ENCODE measurements around the gene HEXD. TPM values are rescaled to one million over a fixed set of nuclear protein-coding genes. Genes with fewer than 3 reads are reported as not detected.

The HEXD gene
- total and polyA plus RNA-seq, 2 of the 8 experiments (the other 6 are each of a cell fraction or from before 2014, with no cell fraction given), result 20.6 to 21.8 TPM

- ChIA-PET CTCF (ENCODE audit: partially characterized antibody) (interaction anchor here (1.4 to 1.7 kb wide), 4 partner anchors 11 to 34 kb away, joined by 3 read pairs; no protein-coding TSS in a partner anchor), POLR2A (ENCODE audit: partially characterized antibody) (no interaction called here)
- peaks cover 0 to 1% of the 10 kb centered on the region in 2 experiments for H4K20me1 ChIP-seq (replicated peaks in 1 of 2; ENCODE audit: control insufficient read depth in 1 of 2, insufficient read depth in 2 of 2, low read length in 2 of 2)
- no peak overlapping the region for H2BK15ac ChIP-seq (ENCODE audit: low read length)
- H2BK12ac ChIP-seq (ENCODE audit: low read depth, low read length), result no peak overlapping the region
- DNase-seq (ENCODE audit: low read depth in 1 of 2, low spot score in 2 of 2) (no peak), FAIRE-seq (no peak)
- no peak overlapping the region for H3K9ac ChIP-seq (replicated peaks in 1 of 4; ENCODE audit: extremely low read depth in 1 of 4, low read depth in 3 of 4, low read length in 3 of 4)
- H3K4me1 ChIP-seq (replicated peaks in 1 of 4; ENCODE audit: control insufficient read depth in 3 of 4, insufficient read depth in 4 of 4, low read length in 3 of 4), result peaks cover 0 to 8% (median 5%) of the 10 kb centered on the region in 4 experiments; a peak in 5 of 7 replicates
- no peaks in the 10 kb centered on the region for H3K79me1 ChIP-seq (ENCODE audit: low read depth, low read length)
- H3K27ac ChIP-seq (ENCODE audit: low read depth, low read length), result no peak overlapping the region
- H2BK120ac ChIP-seq (replicated peaks; ENCODE audit: low read depth, low read length), result no peak overlapping the region
- H3K4me2 ChIP-seq (ENCODE audit: insufficient read depth in 1 of 2, low read depth in 2 of 2, low read length in 2 of 2), result no peak overlapping the region
- H3K14ac ChIP-seq (ENCODE audit: insufficient read length), result no peak overlapping the region
- H3K79me2 ChIP-seq (ENCODE audit: control insufficient read depth in 1 of 2, insufficient read depth in 2 of 2, low read length in 2 of 2), result no peaks in the 10 kb centered on the region
- H4K8ac ChIP-seq (ENCODE audit: extremely low read depth, insufficient read depth, low read length), result no peak overlapping the region; the same call in 1 of the 2 replicates
- no peak overlapping the region for H3K18ac ChIP-seq (ENCODE audit: extremely low read depth, low read length)
- H3K36me3 ChIP-seq (ENCODE audit: control insufficient read depth in 2 of 4, insufficient read depth in 4 of 4, low read length in 3 of 4), result 0 out of 8 replicates have a peak, but pooled peaks cover 0 to 2% (median 0%) of the 10 kb centered on the region in 4 experiments
- H3K4me3 ChIP-seq (ENCODE audit: extremely low read depth in 1 of 4, insufficient read depth in 2 of 4, low read depth in 3 of 4, low read length in 4 of 4), result no peak overlapping the region
- no peak overlapping the region for H4K91ac ChIP-seq (replicated peaks; ENCODE audit: insufficient read length, low read length)
- H3K56ac ChIP-seq (replicated peaks; ENCODE audit: insufficient read length, low read depth, low read length), result no peak overlapping the region
- H2BK20ac ChIP-seq (ENCODE audit: low read length), result no peak overlapping the region
- H3K27me3 ChIP-seq (replicated peaks in 1 of 4; ENCODE audit: control insufficient read depth in 3 of 4, extremely low read depth in 1 of 4, insufficient read depth in 3 of 4, low read length in 3 of 4), result no peaks in the 10 kb centered on the region
- H3K4ac ChIP-seq (replicated peaks; ENCODE audit: insufficient read length, low read depth, low read length), result no peak overlapping the region
- no peak overlapping the region for H4K5ac ChIP-seq (ENCODE audit: insufficient read length, low read depth, low read length)
- H2AFZ ChIP-seq (ENCODE audit: low read length), result no peak overlapping the region
- H3K9me3 ChIP-seq (ENCODE audit: insufficient read depth in 2 of 2, low read depth in 1 of 2, low read length in 1 of 2), result no peaks in the 10 kb centered on the region
- H2BK5ac ChIP-seq (ENCODE audit: low read depth, low read length), result no peak overlapping the region
- no peak overlapping the region for H2AK5ac ChIP-seq (ENCODE audit: low read depth, low read length)
- WGBS, 2 experiments (ENCODE audit: extremely low coverage in 1 of 2, insufficient coverage in 1 of 2, insufficient read length in 1 of 2, insufficient replicate concordance in 2 of 2, low coverage in 1 of 2, low lambda C conversion rate in 2 of 2, missing lambda C conversion rate in 1 of 2), result 93% methylated on average over 10 of the region's 10 CpGs; no CpG with 5 or more reads in 1 of the 2 experiments
- no peaks in the 10 kb centered on the region for H3K23me2 ChIP-seq (ENCODE audit: low read depth, low read length)
- no peak overlapping the region for H3K23ac ChIP-seq (ENCODE audit: insufficient read length)
- no peak for TF ChIP-seq EZH2 (IDR thresholded peaks at IDR 0.05; ENCODE audit: low read depth, low read length, severe bottlenecking)
- no peak for TF ChIP-seq TBP (IDR thresholded peaks at IDR 0.05; ENCODE audit: low read depth, low read length)
- TF ChIP-seq NRF1 (IDR thresholded peaks at IDR 0.05; ENCODE audit: low read depth, low read length), result no peak
- TF ChIP-seq CHD2 (IDR thresholded peaks at IDR 0.05; ENCODE audit: low read length), result no peak
- TF ChIP-seq POLR2A (IDR thresholded peaks at IDR 0.05; ENCODE audit: control extremely low read depth in 1 of 2, low read depth in 2 of 2, low read length in 2 of 2), result no peak
- TF ChIP-seq SRF (IDR thresholded peaks at IDR 0.05; ENCODE audit: low read depth, low read length), result no peak
- TF ChIP-seq RBBP5 (IDR thresholded peaks at IDR 0.05; ENCODE audit: borderline replicate concordance, low read depth, low read length), result no peak
- no peak for TF ChIP-seq NANOG (IDR thresholded peaks at IDR 0.05; ENCODE audit: insufficient read depth, low read depth, low read length, poor library complexity, severe bottlenecking)
- no peak for TF ChIP-seq TCF12 (IDR thresholded peaks at IDR 0.05; ENCODE audit: low read depth, low read length)
- no peak for TF ChIP-seq SUZ12 (IDR thresholded peaks at IDR 0.05; ENCODE audit: low read length)
- no peak for TF ChIP-seq POLR2AphosphoS5 (IDR thresholded peaks at IDR 0.05; ENCODE audit: low read depth, low read length)
- TF ChIP-seq SIRT6 (IDR thresholded peaks at IDR 0.05; ENCODE audit: low read length), result no peak
- TF ChIP-seq EP300 (IDR thresholded peaks at IDR 0.05; ENCODE audit: borderline replicate concordance in 1 of 2, low read depth in 2 of 2, low read length in 2 of 2), result no peak
- no peak for TF ChIP-seq GABPA (IDR thresholded peaks at IDR 0.05; ENCODE audit: borderline replicate concordance, insufficient read depth, low read length)
- TF ChIP-seq TEAD4 (IDR thresholded peaks at IDR 0.05; ENCODE audit: low read depth, low read length), result no peak
These were observed 28.8 kb upstream of the HEXD start for GRCh38 chr17:82389379-82389778.
